Activated T-helper 2 cell treated with anti-CD3 and anti-CD28 coated beads, Interferon-gamma antibody, Interleukin-2, Interleukin-4, amounts not matched to agents 10 μg/mL and 5 μg/mL and 100 μg/mL, durations not matched to agents 14 hours and 24 hours and 36 hours (primary cell): ENCODE results near the gene GRB10. TPM values are rescaled to one million over a fixed set of nuclear protein-coding genes. Genes with fewer than 3 reads are reported as not detected.
"Not testable (repeated sequence)": the region's sequence is repeated elsewhere in the genome, so short reads cannot be mapped to it uniquely, and the experiment has no call there.

Source experiments
- DNase-seq: peaks from one replicate; pipeline ENCODE4 v3.0.0; 2021; ENCODE audit warnings: low spot score
- H3K27ac Mint-ChIP-seq: one replicate; pipeline ENCODE4 v1.8.0; 2021; ENCODE audit warnings: mixed read lengths
- H3K27me3 Mint-ChIP-seq: one replicate; pipeline ENCODE4 v1.8.0; 2021; ENCODE audit warnings: low read depth, mixed read lengths
- H3K36me3 Mint-ChIP-seq: one replicate; pipeline ENCODE4 v1.8.0; 2021; ENCODE audit warnings: low read depth, mixed read lengths
- H3K4me1 Mint-ChIP-seq: one replicate; pipeline ENCODE4 v1.8.0; 2021; ENCODE audit warnings: low read depth, mixed read lengths
- H3K4me3 Mint-ChIP-seq: one replicate; pipeline ENCODE4 v1.8.0; 2021; ENCODE audit warnings: low read depth, mild to moderate bottlenecking, moderate library complexity, mixed read lengths
- H3K9me3 Mint-ChIP-seq: one replicate; pipeline ENCODE4 v1.8.0; 2021; ENCODE audit warnings: mixed read lengths
- intact Hi-C: fragments of 100-400 bp; cut with micrococcal nuclease; formaldehyde crosslinking; loops from one replicate; pipeline ENCODE4 v1.15.1; 2023
- total RNA-seq: library from RNA; stranded (reverse); gene quantifications from 2 replicates; pipeline ENCODE4 v1.2.3, GENCODE V29; 2022

GRB10 gene
- total RNA-seq, 1 donor from 2014 or later: 2.3 TPM

DNA sequence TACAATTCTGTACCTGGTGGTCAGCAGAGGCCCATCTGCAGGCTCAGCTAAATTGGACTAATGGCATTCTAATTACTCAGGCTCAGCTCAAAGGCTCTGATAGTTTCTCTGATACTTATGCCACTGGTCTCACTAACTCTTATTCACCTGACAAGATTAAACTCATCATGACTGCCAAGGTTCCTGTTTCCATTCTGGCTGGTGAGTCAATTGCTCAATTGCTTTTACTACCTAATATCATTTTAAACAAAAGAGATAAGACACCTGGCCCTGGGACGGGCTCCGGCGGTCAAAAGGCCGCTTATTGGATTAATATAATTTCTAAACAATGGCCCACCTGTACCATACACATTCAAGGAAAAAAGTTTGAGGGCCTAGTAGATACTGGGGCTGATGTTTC, 204.6 kb downstream of the GRB10 start:
- H3K4me1 Mint-ChIP-seq, H3K4me3 Mint-ChIP-seq, intact Hi-C loops, H3K27ac Mint-ChIP-seq, DNase-seq, H3K36me3 Mint-ChIP-seq: not testable (repeated sequence)
- Mint-ChIP-seq H3K9me3 (peaks cover 29% of the 10 kb centered on the region), H3K27me3 (peaks cover 26% of the 10 kb centered on the region)

DNA sequence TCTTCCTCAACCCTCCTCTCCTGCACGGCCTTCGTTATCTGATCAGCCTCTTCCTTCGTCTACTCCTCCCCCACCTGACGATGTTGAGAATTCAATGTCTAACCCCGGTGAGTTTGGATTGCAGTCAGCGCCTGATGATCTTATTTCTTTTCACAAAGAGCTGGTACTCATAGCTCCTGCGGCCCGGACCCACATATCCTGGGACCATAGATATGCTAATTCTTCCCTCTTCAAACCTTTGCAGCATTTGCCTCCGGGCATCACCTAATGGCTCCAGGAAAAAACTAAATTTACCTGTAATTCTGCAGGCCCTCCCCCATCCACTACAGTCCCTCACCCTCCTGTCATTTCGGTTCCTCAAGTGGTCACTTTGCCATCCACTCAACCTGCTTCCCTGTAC, 205.1 kb downstream of the GRB10 start:
- no peak for DNase-seq
- Mint-ChIP-seq H3K9me3 (peaks cover 24% of the 10 kb centered on the region), H3K4me3 (no peak overlapping the region), H3K4me1 (no peaks in the 10 kb centered on the region), H3K27ac (no peak overlapping the region), H3K27me3 (peaks cover 26% of the 10 kb centered on the region), H3K36me3 (no peaks in the 10 kb centered on the region)
- intact Hi-C loops: no loop called here

DNA sequence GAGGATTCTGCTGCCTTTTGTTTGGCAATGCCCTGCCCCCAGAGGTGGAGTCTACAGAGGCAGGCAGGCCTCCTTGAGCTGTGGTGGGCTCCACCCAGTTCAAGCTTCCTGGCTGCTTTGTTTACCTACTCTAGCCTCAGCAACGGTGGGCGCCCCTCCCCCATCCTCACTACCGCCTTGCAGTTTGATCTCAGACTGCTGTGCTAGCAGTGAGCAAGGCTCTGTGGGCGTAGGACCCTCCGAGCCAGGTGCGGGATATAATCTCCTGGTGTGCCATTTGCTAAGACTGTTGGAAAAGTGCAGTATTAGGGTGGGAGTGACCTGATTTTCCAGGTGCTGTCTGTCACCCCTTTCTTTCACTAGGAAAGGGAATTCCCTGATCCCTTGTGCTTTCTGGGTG, 206.3 kb downstream of the GRB10 start:
- not testable (repeated sequence) for DNase-seq, H3K4me1 Mint-ChIP-seq, H3K36me3 Mint-ChIP-seq

DNA sequence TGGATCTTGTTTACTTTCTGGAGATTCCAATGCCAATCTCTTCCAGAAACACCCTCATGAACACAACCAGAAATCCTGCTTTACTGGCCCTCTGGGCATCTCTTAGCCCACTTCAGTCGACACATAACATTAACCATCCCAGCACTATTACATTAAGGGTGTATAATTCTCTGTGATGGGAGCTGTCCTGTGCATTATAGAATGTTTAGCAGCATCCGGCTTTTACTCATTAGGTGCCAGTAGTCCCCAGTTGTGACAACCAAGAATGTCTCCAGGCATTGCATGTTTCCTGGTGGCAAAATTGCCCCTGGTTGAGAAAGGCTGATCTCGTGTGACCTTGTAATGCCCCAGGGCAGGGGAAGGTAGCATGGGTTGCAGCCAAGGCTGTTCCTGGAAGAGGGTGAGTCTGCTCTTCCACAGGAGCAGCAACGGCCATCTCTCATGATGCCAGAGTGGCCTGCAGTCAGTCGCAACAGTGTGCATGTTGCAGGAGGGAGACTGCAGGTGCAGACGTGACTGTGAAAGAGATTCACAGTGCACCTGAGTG, 214.9 kb downstream of the GRB10 start:
- Mint-ChIP-seq H3K4me3 (no peak overlapping the region), H3K27ac (no peak overlapping the region)
- intact Hi-C loops: no loop called here

More for the DNA sequence above, 206.3 kb downstream of the GRB10 start:
- H3K27ac Mint-ChIP-seq, intact Hi-C loops, H3K4me3 Mint-ChIP-seq: not testable (repeated sequence)
- peaks cover 20% of the 10 kb centered on the region for H3K9me3 Mint-ChIP-seq
- peaks cover 28% of the 10 kb centered on the region for H3K27me3 Mint-ChIP-seq

DNA sequence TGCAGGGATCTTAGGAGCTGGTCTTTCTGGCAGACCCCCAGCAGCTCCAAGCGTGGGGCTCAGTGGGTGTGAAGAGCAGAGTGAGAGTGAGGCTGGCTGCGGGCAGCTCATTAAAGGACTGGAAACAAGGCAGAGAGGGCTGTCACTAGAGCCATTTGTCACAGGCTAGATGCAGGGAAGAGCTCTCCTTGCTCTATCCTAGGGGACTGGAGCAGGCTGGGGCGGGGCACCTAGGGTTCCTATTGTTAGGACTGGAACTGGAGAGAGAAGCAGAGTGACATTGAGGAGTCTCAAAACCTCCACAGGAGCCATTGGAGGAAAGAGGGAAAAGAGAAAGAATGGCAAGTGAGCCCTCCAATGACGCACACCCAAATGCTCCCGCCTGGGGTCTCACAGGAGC, 216.7 kb downstream of the GRB10 start:
- Mint-ChIP-seq H3K27ac (no peak overlapping the region), H3K36me3 (no peaks in the 10 kb centered on the region), H3K9me3 (no peaks in the 10 kb centered on the region), H3K4me1 (no peaks in the 10 kb centered on the region), H3K27me3 (peaks cover 11% of the 10 kb centered on the region), H3K4me3 (no peak overlapping the region)
- intact Hi-C loops: no loop called here
- no peak for DNase-seq

More for the DNA sequence above, 214.9 kb downstream of the GRB10 start:
- H3K36me3 Mint-ChIP-seq: no peaks in the 10 kb centered on the region
- DNase-seq: no peak
- H3K9me3 Mint-ChIP-seq: no peaks in the 10 kb centered on the region
- peaks cover 12% of the 10 kb centered on the region for H3K27me3 Mint-ChIP-seq
- no peaks in the 10 kb centered on the region for H3K4me1 Mint-ChIP-seq

DNA sequence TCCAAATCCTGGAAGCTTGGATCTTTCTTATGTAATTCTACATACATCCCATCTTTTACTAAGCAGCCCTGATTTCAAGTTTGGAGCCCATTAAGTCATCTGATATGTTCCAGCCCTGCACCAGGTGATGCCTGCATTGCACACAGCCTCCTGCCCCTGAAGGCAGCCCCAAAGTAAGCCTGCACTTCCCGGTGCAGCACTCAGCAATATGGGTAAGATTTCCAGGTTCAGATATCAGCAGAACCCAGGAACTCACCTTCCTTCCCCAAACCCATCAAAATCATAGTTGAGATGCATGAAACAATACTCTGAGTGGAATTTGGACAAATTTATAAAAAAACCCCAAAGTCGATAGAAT, 217.2 kb downstream of the GRB10 start:
- intact Hi-C loops: no loop called here
- no peaks in the 10 kb centered on the region for H3K9me3 Mint-ChIP-seq
- H3K4me3 Mint-ChIP-seq: no peak overlapping the region
- no peak overlapping the region for H3K27ac Mint-ChIP-seq
- DNase-seq: no peak
- no peaks in the 10 kb centered on the region for H3K4me1 Mint-ChIP-seq
- H3K36me3 Mint-ChIP-seq: no peaks in the 10 kb centered on the region
- peaks cover 11% of the 10 kb centered on the region for H3K27me3 Mint-ChIP-seq

DNA sequence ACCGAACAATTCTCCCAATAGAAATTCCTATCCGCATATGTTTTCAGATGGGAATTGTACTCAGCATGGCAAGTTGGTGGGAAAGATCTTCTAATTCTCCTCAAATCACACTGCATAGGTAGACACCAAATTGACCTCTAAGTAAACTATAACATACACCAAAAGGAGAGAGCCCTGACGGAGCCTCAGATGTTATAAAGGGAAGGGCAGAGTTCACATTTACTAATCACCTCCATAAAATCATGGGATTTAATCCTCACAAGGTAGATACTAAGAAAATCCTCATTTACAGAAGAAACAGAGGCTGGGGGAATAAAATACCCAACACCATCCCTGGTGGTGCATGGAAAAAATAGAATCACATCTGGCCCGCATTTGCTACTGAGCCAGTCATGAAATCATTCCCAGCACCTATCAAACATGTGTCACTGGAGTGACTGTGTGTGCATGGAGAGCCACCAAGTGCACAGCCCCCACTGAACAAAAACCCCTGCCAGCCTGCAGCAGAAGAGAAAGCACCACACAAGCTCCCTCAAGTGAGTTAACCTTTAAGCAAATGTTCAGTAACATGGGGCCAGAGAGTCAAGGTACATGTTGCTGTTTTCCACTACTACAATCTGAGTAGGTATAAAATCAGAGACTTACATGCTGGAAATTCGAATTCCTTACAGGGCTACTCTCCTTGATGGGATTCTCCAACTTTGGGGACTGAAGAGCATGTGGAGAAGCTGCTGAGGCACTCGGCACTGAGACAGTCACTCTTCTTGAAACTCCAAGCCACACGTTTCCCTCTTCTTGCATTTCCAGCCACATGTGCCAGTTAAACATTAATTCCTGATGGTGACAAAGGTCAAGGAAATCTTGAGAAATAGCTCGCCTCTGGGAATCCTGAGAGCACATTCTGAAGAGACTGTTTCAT, 217.8 kb downstream of the GRB10 start, which contains the start of gene DDC:
Gene DDC (minus strand): TSS at position 766 of the 919 bp plus-strand sequence. CDS start 21,320 bp downstream, outside the sequence.
- intact Hi-C loops: no loop called here
- DNase-seq: no peak
- H3K36me3 Mint-ChIP-seq: no peaks in the 10 kb centered on the region
- H3K4me1 Mint-ChIP-seq: no peaks in the 10 kb centered on the region
- no peak within 1 kb of the TSS for H3K27ac Mint-ChIP-seq
- H3K4me3 Mint-ChIP-seq: no peak within 1 kb of the TSS
- H3K9me3 Mint-ChIP-seq: no peaks in the 10 kb centered on the region
- H3K27me3 Mint-ChIP-seq: peaks cover 11% of the 10 kb centered on the region

DNA sequence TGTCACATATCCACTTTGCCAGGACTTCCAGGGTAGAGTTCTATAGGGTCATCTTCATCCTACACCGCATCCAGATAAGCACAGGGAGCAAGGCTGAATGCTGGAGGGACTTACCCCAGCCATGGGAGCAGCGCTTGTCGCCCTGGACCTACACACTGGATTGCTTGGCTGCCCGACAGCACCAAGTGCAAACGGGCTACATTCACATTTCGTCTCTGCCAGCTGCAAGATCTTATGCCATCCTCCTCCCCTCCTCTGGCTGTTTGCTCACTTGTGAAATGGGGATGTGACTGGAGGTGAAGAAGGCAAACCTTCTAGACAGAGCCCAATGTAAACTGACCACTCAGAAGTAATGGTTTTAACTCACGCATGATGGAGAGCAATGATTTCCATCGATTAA, 218.5 kb downstream of the GRB10 start:
- no peak for DNase-seq
- H3K36me3 Mint-ChIP-seq: no peaks in the 10 kb centered on the region
- H3K4me3 Mint-ChIP-seq: no peak overlapping the region
- intact Hi-C loops: no loop called here
- no peak overlapping the region for H3K27ac Mint-ChIP-seq
- H3K9me3 Mint-ChIP-seq: no peaks in the 10 kb centered on the region
- peaks cover 11% of the 10 kb centered on the region for H3K27me3 Mint-ChIP-seq
- no peaks in the 10 kb centered on the region for H3K4me1 Mint-ChIP-seq

DNA sequence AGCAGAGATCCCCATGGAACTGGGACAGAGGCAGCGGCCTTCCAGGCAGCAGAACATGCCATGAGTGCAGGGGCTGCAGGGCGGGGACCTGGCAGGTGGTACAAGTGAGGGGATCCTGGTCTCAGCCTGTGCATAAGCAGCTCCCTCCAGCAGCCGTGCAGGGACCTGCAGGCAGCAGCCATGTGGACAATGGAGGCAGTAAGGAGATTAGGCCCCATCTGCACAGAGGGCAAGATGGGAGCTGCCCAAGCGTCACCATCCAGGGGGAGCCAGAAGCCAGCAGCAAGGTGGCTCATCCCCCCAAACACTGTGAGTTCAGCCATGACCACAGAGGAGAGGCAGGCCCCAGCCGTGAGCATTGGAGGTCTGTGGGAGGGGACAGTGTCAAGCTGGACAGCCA, 220.6 kb downstream of the GRB10 start:
- no peaks in the 10 kb centered on the region for H3K9me3 Mint-ChIP-seq
- peaks cover 18% of the 10 kb centered on the region for H3K27me3 Mint-ChIP-seq
- no peaks in the 10 kb centered on the region for H3K4me1 Mint-ChIP-seq
- DNase-seq: no peak
- no peak overlapping the region for H3K4me3 Mint-ChIP-seq
- intact Hi-C loops: no loop called here
- H3K36me3 Mint-ChIP-seq: no peaks in the 10 kb centered on the region
- H3K27ac Mint-ChIP-seq: no peak overlapping the region

DNA sequence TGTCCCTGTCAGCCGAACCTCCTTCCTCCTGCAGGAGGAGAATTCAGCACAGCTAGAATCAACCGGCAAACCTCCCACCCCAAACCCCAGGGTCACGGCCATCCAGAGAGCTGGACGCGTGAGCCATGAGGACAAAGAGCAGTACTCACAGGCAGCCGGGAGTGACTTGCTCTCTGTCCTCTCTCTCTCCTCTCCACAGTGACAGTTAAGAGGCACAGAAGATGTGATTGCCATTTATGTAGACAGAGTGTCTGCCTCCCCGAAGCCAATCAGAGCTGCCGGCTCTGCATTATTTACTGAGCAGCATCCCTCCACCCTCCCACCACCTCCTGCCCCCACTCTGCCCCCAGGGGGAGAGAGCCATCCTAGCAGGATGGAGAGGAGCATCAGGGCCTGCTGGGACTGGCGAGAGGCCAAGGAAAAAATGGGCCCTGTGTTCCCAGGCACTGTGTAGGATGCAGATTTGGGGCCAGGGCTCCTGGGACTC, 221.8 kb downstream of the GRB10 start:
- Mint-ChIP-seq H3K4me1 (no peaks in the 10 kb centered on the region), H3K27ac (no peak overlapping the region), H3K36me3 (no peaks in the 10 kb centered on the region), H3K4me3 (no peak overlapping the region), H3K9me3 (no peaks in the 10 kb centered on the region), H3K27me3 (peaks cover 28% of the 10 kb centered on the region)
- no peak for DNase-seq
- intact Hi-C loops: no loop called here

DNA sequence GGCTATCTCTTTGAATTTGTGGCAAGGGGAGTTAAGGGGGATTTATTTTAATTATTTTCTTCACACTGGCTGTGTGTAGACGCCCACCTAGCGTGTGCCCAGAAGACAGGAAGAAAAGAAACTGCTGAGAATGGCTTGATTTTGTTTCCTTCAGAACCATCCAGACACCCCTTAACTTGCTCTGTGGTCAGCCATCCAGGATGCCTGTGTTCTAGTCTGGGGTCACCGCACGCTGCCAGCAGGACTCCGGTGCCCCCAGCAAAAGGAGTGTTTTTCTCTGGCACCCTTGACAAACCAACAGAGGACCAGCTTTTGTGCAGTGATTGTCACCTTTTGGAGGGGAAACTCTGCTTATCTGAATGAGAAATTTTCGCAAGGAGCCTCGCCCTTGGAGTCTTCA, 222.8 kb downstream of the GRB10 start:
- Mint-ChIP-seq H3K27me3 (peaks cover 28% of the 10 kb centered on the region), H3K4me3 (no peak overlapping the region), H3K36me3 (no peaks in the 10 kb centered on the region), H3K27ac (no peak overlapping the region), H3K9me3 (no peaks in the 10 kb centered on the region), H3K4me1 (no peaks in the 10 kb centered on the region)
- no peak for DNase-seq
- intact Hi-C loops: no loop called here

DNA sequence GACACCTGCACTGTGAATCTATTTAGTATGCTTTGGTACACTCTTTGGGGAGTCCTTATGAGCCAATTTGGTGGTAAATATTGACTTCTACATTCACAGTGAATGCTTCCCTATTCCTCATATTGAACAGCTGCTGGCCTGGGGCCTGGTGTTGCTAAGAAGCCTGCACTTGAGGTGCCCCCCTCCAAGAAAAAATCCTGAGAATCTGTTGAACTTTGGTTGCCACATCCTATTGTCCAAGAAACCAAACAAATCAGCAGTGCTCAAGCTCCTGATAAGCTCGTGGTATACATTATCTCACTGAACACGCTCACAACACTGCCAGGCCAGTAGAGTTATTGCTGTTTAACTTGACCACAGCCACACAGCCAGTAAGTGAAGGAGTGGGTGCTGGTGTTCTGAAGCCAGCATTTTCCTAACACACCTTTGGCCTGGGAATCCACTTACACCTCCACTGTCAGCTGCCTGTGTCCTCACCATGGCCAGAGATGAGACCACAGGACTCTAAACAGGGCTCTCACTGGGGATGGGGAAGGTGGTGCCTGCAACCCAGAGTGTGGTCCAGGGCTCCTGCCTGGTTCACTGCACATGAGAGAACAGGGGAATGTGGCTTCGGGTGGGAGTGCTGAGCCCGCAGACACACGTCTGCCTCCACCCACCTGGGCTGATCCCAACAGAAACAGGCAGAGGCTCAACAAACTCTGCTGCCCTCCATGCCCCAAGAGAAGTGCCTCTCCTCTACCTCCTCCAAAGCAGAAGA, 224.2 kb downstream of the GRB10 start:
- DNase-seq: no peak
- Mint-ChIP-seq H3K36me3 (no peaks in the 10 kb centered on the region), H3K27ac (no peak overlapping the region), H3K9me3 (no peaks in the 10 kb centered on the region), H3K4me3 (no peak overlapping the region), H3K4me1 (no peaks in the 10 kb centered on the region), H3K27me3 (peaks cover 18% of the 10 kb centered on the region)
- intact Hi-C loops: no loop called here

DNA sequence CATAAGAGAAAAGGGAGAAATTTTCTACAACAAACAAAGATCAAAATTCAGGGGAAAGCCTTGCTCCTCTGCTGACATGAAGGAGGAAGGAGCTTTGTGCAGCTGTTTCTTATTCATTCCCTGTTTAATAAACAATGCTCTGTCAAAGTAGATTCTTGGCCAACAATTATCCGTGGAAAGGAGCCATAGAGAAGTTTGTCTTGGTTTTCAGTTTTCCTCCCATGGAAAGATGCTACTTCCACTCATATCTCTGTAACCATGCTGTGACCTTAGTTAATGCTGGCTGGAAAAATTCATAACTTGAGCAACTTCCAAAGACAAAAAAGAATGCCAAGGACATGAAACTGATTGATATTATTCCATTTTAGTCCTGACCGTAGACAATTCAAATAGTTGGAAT, 225.6 kb downstream of the GRB10 start:
- Mint-ChIP-seq H3K4me3 (no peak overlapping the region), H3K27ac (no peak overlapping the region), H3K4me1 (peaks cover 1% of the 10 kb centered on the region), H3K36me3 (no peaks in the 10 kb centered on the region), H3K27me3 (peaks cover 18% of the 10 kb centered on the region), H3K9me3 (no peaks in the 10 kb centered on the region)
- no peak for DNase-seq
- intact Hi-C loops: no loop called here
